ENCODE data around the gene OR5AN1.
"Not testable (repeated sequence)": the region's sequence is repeated elsewhere in the genome, so short reads cannot be mapped to it uniquely, and the experiment has no call there.

OR5AN1 gene

GRCh38 chr11:59358595-59358994, at the start of gene OR5AN1:
TSS of gene OR5AN1 (plus strand) at chr11:59358895. CDS start at chr11:59364459, 5,564 bp downstream.
- no peak for DNase-seq (ENCODE audit: low spot score)

DNA sequence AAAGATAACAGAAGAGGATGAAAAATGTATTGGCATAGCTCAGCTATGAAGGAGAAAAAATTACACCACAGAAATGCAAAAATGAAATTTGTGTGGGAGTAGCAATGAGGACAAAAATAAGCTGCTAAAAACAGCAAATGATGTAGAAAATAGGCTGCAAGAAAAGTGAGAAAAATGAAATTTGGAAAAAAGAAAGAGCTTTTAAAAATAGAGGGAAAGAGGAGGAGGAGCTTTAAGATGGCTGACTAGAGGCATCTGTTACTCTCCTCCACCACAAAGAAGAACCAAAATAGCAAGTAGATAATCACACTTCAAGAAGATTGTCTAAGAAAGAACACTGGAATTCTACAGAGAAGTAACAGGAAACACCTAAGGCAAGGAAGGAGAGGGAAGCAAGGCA, 23.7 kb upstream of the OR5AN1 start:
- no peak for DNase-seq (ENCODE audit: low spot score)

DNA sequence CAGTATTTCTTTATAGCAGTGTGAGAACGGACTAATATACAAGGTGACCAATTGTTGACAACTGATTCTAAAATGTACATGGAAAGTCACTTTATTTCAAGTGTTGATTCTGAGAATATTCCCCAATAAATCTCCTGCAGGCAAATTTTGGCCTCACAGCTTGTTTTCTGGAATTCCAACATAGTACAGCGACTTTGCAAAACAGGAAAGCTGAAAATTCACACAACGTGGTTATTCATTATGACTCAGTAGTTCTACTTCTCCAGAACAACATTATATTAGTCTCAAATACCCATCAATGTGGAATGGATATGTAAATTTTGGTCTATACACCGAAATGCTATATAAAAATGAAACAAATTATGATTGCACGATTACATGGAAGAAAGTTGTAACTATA, 22.5 kb upstream of the OR5AN1 start:
- DNase-seq (ENCODE audit: low spot score): no peak

GRCh38 chr11:59336931-59337330, 21.8 kb upstream of the OR5AN1 start:
- DNase-seq (ENCODE audit: low spot score): no peak

DNA sequence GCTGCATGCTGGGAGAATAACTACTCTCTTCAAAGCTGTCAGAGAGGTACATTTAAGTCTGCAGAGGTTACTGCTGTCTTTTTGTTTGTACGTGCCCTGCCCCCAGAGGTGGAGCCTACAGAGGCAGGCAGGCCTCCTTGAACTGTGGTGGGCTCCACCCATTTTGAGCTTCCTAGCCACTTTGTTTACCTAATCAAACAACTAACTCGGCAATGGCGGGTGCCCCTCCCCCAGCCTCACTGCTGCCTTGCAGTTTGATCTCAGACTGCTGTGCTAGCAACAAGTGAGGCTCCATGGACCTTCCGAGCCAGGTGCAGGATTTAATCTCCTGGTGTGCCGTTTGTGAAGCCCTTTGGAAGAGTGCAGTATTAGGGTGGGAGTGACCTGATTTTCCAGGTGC, 9.0 kb upstream of the OR5AN1 start:
- not testable (repeated sequence) for DNase-seq (ENCODE audit: low spot score)

GRCh38 chr11:59355226-59355625, 3.5 kb upstream of the OR5AN1 start:
- DNase-seq (ENCODE audit: low spot score): no peak

GRCh38 chr11:59356561-59356960, 2.1 kb upstream of the OR5AN1 start:
- no peak for DNase-seq (ENCODE audit: low spot score)

DNA sequence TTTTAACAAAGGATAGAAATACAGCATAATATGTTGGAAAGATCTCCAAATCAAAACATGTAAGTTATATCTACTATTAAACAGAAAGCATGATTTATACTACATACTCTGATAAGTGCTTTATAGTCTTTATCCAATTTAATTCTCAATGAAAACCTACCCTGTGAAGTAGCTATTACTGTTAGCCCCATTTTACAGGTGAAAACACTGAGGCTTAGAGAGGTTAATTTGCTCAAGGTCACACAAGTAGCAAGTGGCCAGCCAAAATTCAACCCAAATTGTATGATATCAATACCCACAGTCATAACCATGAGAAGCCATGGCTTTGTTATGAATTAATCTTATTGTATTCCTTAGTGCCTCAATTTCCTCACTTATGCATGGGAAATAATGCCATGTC, 675 bp upstream of the OR5AN1 start:
- no peak for DNase-seq (ENCODE audit: low spot score)

GRCh38 chr11:59365232-59366018, 6.7 kb downstream of the OR5AN1 start:
- no peak for DNase-seq (ENCODE audit: low spot score)

- no peak for DNase-seq (ENCODE audit: low spot score)
Observed at GRCh38 chr11:59368238-59369022, 9.7 kb downstream of the OR5AN1 start.

GRCh38 chr11:59372324-59372723, 13.6 kb downstream of the OR5AN1 start:
- DNase-seq (ENCODE audit: low spot score): not testable (repeated sequence)

GRCh38 chr11:59380263-59381059, 21.8 kb downstream of the OR5AN1 start:
- no peak for DNase-seq (ENCODE audit: low spot score)

GRCh38 chr11:59394186-59394585, 35.5 kb downstream of the OR5AN1 start:
- DNase-seq (ENCODE audit: low spot score): no peak

- no peak for DNase-seq (ENCODE audit: low spot score)
Observed at GRCh38 chr11:59400461-59401261, 42.0 kb downstream of the OR5AN1 start.

GRCh38 chr11:59401262-59401552, 42.5 kb downstream of the OR5AN1 start:
- no peak for DNase-seq (ENCODE audit: low spot score)

- DNase-seq (ENCODE audit: low spot score): no peak
Observed at GRCh38 chr11:59403546-59403945, 44.9 kb downstream of the OR5AN1 start.

- DNase-seq (ENCODE audit: low spot score): no peak
Observed at GRCh38 chr11:59413646-59414045, 55.0 kb downstream of the OR5AN1 start.

DNA sequence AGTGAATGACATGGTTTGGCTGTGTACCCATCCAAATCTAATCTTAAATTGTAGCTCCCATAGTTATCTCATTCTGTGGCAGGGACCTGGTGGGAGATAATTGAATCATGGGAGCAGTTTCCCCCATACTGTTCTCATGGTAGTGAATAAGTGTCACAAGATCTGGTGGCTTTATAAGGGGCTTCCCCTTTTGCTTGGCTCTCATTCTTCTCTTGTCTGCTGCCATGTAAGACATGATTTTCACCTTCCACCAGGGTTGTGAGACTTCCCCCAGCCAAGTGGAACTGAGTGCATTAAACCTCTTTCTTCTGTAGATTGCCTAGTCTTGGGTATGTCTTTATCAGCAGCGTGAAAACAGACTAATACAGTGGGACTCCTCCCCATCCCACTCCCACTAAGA, 56.4 kb downstream of the OR5AN1 start:
- DNase-seq (ENCODE audit: low spot score): no peak

DNA sequence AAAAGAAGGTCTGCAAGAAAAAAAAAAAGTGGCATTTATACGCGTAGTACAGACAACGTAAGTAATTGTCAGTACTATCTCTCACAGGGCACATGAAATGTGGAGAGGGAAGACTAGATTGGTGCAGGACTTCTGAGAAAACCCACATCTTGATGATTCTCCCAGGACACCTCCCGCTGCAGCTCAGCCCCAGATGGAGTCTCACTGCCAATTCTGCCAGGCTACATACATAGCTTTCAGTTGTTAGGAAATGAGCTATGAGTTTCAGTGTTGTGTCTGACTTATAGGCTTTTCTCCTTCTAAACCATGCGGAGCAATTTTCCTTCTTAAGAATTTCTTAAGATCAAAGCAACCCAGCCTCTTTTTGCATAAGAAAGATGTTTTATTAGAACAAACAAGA, 57.9 kb downstream of the OR5AN1 start:
- DNase-seq (ENCODE audit: low spot score): no peak

DNA sequence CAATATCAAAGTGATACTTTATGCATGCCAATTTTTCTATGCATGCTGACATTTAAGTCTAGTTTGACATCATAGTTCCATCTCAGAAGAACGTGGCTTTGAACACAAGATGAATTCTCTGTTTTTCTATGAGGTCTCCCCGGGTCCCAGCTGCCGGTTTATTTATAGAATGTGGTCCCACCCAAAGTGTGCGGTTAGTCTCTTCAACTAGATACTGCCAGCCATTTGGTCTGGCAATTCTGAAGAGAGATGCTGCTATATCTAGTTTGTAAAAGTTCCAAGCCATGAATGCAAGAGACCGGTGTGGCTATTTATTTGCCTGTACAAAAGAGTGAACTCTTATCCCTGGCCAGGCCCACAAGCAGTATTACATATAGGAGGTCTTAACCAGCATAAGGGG, 58.3 kb downstream of the OR5AN1 start:
- DNase-seq (ENCODE audit: low spot score): no peak

GRCh38 chr11:59418156-59418555, 59.5 kb downstream of the OR5AN1 start:
- no peak for DNase-seq (ENCODE audit: low spot score)

Measured in CD4-positive, alpha-beta T cell treated with Interleukin-2 at 100 ng/mL for 4 hours (primary cell).